HepG2 (cell line): Measurements from ENCODE around the gene SEPHS2. TPM values are rescaled to one million over a fixed set of nuclear protein-coding genes. Genes with fewer than 3 reads are reported as not detected.

Experiments
- ATF1 ChIP-seq: IDR thresholded peaks from 2 replicates; pipeline ENCODE4 v1.6.1; 2016; ENCODE audit warnings: mild to moderate bottlenecking, control low read depth
- HMGXB3 ChIP-seq: sonication (generic); formaldehyde crosslinking; IDR thresholded peaks from 2 replicates; pipeline ENCODE4 v1.4.0; 2020; ENCODE audit warnings: missing genetic modification reagents, borderline replicate concordance
- HOXA3 ChIP-seq: sonication (generic); formaldehyde crosslinking; IDR thresholded peaks from 2 replicates; pipeline ENCODE4 v1.5.0; 2020; ENCODE audit warnings: missing genetic modification reagents
- IKZF4 ChIP-seq: sonication (generic); formaldehyde crosslinking; IDR thresholded peaks from 2 replicates; pipeline ENCODE4 v1.5.1; 2020; ENCODE audit warnings: borderline replicate concordance, mild to moderate bottlenecking, low read depth, missing genetic modification reagents; ENCODE audit errors: not compliant biosample characterization
- MXD3 ChIP-seq: IDR thresholded peaks from 2 replicates; pipeline ENCODE4 v1.6.1; 2016; ENCODE audit warnings: mild to moderate bottlenecking, missing biosample characterization, missing genetic modification reagents
- PLRG1 ChIP-seq: fragments of 450-650 bp; conservative IDR thresholded peaks from 2 replicates; pipeline ENCODE4 v1.6.1; 2016
- PRDM15 ChIP-seq: sonication (generic); formaldehyde crosslinking; IDR thresholded peaks from 2 replicates; pipeline ENCODE4 v1.4.0; 2020; ENCODE audit warnings: missing genetic modification reagents
- RFX1 ChIP-seq: fragments of 450-650 bp; IDR thresholded peaks from 2 replicates; pipeline ENCODE4 v1.6.1; 2017
- SMC3 ChIP-seq: IDR thresholded peaks from 2 replicates; pipeline ENCODE4 v1.6.1; 2011; ENCODE audit warnings: low read length, improper control_type of control experiment
- SNAPC4 ChIP-seq: sonication (generic); formaldehyde crosslinking; IDR thresholded peaks from 2 replicates; pipeline ENCODE4 v1.4.0; 2020; ENCODE audit warnings: mild to moderate bottlenecking, missing genetic modification reagents
- SOX5 ChIP-seq: IDR thresholded peaks from 2 replicates; pipeline ENCODE4 v1.6.1; 2016; ENCODE audit warnings: borderline replicate concordance
- TOE1 ChIP-seq: sonication (generic); formaldehyde crosslinking; IDR thresholded peaks from 2 replicates; pipeline ENCODE4 v1.4.0; 2020; ENCODE audit warnings: mild to moderate bottlenecking, missing genetic modification reagents
- ZBTB42 ChIP-seq: sonication (generic); formaldehyde crosslinking; IDR thresholded peaks from 2 replicates; pipeline ENCODE4 v1.5.0; 2020; ENCODE audit warnings: mild to moderate bottlenecking, missing genetic modification reagents
- ZFY ChIP-seq: sonication (generic); formaldehyde crosslinking; IDR thresholded peaks from 2 replicates; pipeline ENCODE4 v1.4.0; 2020; ENCODE audit warnings: missing genetic modification reagents
- ZNF121 ChIP-seq: sonication (generic); formaldehyde crosslinking; IDR thresholded peaks from 2 replicates; pipeline ENCODE4 v1.5.0; 2020; ENCODE audit warnings: mild to moderate bottlenecking, missing genetic modification reagents
- ZNF460 ChIP-seq: sonication (generic); formaldehyde crosslinking; IDR thresholded peaks from 2 replicates; pipeline ENCODE4 v1.5.1; 2020; ENCODE audit warnings: missing genetic modification reagents, mild to moderate bottlenecking, borderline replicate concordance
- ZNF484 ChIP-seq: sonication (generic); formaldehyde crosslinking; IDR thresholded peaks from 2 replicates; pipeline ENCODE4 v1.5.1; 2020; ENCODE audit warnings: mild to moderate bottlenecking, low read depth, missing genetic modification reagents, borderline replicate concordance
- ZSCAN31 ChIP-seq: sonication (generic); formaldehyde crosslinking; IDR thresholded peaks from 2 replicates; pipeline ENCODE4 v1.5.0; 2020; ENCODE audit warnings: low read depth, mild to moderate bottlenecking, missing genetic modification reagents
- polyA plus RNA-seq, 8 experiments: library from polyadenylated mRNA; depleted of rRNA in 3 of 8; stranded (reverse) in 7 of 8; unstranded in 1 of 8; fragments of >200 nt; fragmentation: Illumina TruSeq in 4 of 8; extraction: Trizol in 4 of 8; gene quantifications; 2 replicates each; pipeline versions ENCODE4 v1.2.1 to v1.2.3, GENCODE V29; 2011 to 2016; ENCODE audit warnings: low read depth in 4 of 8, missing spikeins in 1 of 8, mixed read lengths in 1 of 8; ENCODE audit not compliant: insufficient read depth in 1 of 8
- total RNA-seq, 5 experiments: library from RNA; depleted of rRNA; stranded (reverse); fragments of >200 nt; fragmentation: Illumina TruSeq; extraction: Trizol; gene quantifications; 2 replicates each; pipeline ENCODE4 v1.2.3, GENCODE V29; 2016; ENCODE audit warnings: low read depth in 1 of 5

The SEPHS2 gene
- total and polyA plus RNA-seq, 2 of the 13 experiments (the other 11 are each of a cell fraction or from before 2014, with no cell fraction given) = 20.7 to 127 TPM

GRCh38 chr16:30446203-30446595, 525 bp upstream of the SEPHS2 start (continued):
- no peak for TF ChIP-seq SNAPC4
- no peak for TF ChIP-seq ZSCAN31 (CRISPR knock-in tag)
- no peak for TF ChIP-seq ZBTB42 (CRISPR knock-in tag)
- no peak for TF ChIP-seq ZFY (CRISPR knock-in tag)
- no peak for TF ChIP-seq MXD3 (CRISPR knock-in tag)
- no peak for TF ChIP-seq ZNF460
- no peak for TF ChIP-seq ZNF121 (CRISPR knock-in tag)
- TF ChIP-seq TOE1 (CRISPR knock-in tag) = no peak
- no peak for TF ChIP-seq RFX1
- TF ChIP-seq HOXA3 = no peak
- no peak for TF ChIP-seq ATF1 (CRISPR knock-in tag)
- no peak for TF ChIP-seq PLRG1
- TF ChIP-seq SOX5 (CRISPR knock-in tag) = no peak; the same call in 1 of the 2 replicates
- no peak for TF ChIP-seq PRDM15 (CRISPR knock-in tag)
- no peak for TF ChIP-seq ZNF484 (CRISPR knock-in tag)
- TF ChIP-seq SMC3 = no peak
- no peak for TF ChIP-seq HMGXB3 (CRISPR knock-in tag)
- TF ChIP-seq IKZF4 (CRISPR knock-in tag) = peak; percentile 21
- TF ChIP-seq, all 625 proteins: peak for 19
